Stimulated activated naive CD4-positive, alpha-beta T cell (primary cell): ENCODE results near the gene GKN2.

ENCODE experiments used
- DNase-seq, 6 experiments: peaks; one replicate each; lab custom pipeline; 2025; lab: John Stamatoyannopoulos, UW

GKN2 gene, protein sequence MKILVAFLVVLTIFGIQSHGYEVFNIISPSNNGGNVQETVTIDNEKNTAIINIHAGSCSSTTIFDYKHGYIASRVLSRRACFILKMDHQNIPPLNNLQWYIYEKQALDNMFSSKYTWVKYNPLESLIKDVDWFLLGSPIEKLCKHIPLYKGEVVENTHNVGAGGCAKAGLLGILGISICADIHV

DNA sequence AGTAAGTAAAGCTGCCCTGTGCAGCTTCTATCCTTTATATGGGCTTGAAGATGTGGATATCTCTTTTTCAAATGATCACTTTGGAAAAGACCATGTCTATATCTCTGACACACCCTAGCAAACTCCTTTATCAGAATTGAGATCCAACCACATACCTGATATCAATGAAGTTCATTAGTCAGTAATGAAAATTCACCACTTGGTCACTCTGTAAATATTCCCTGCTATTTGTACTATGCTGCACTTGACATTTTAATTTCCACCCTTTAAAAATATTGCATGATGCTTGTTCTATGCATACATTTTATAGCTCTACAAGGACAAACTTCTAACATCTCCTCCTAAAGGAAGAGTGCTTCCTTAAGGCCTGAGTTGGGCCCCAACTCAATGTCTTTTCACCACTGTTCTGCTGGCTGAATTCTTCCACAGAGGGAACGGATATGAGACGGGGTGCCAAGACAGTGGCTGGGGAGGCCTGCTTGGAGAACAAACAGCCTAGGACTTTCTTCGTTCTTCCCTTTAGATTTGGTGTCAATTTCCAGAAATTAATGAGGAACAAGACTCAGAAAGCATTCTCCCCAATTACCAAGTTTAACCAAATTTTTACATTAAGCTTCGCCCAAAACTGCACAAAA, at the start of gene GKN2:
Gene GKN2, minus strand, starts transcription at position 7 of the 635 bp plus-strand sequence. CDS start 32 bp downstream, outside the sequence.
- no peak for DNase-seq

DNA sequence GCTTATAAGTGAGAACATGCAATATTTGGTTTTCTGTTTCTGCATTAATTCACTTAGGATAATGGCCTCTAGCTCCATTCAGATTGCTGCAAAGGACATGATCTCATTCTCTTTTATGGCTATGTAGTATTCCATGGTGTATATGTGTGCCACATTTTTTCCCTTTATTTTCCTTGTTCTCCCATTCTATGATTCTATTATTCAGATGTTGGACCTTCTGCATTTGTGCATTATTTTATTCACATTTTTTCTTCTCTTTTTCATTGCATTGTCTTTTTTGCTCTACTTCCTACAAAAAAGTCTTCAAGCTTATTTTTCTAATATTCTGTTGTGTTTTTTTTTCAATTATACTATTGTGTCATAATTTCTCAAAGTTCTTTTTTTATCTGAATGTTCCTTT, 49.2 kb upstream of the GKN2 start:
- no peak for DNase-seq

DNA sequence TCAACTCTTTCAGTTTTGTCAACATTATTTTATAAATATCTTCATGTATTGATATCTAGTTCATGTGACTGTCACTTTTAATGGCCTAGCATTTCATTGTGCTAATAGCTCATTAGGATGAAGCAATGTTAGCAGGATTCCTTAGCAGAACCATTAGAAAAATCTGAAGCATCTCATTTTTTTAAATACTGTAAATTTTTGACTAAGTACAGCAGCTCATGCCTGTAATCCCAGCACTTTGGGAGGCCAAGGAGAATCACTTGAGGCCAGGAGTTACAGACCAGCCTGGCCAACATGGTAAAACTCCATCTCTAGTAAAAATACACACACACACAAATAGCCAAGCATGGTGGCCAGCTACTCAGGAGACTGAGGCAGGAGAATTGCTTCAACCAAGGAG, 44.7 kb upstream of the GKN2 start:
- DNase-seq = no peak

DNA sequence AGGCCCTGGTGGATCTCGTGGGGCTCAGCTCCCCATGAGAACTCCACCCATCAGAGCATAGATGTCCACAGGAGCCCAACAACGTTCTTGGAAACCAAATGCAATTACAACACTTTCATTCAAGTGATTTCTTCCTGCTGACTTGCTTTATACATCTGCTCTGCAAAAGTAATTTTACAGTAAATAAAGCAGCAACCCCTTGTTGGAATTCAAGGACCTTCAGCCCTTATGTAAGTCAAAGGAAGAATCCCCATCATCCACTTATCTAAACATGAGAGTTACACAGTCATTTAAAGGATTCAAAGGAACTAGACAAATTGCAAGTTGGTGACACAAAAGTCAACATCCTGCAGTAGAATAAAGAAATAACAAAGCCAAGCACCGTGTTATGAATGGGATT, 43.2 kb upstream of the GKN2 start:
- no peak for DNase-seq

DNA sequence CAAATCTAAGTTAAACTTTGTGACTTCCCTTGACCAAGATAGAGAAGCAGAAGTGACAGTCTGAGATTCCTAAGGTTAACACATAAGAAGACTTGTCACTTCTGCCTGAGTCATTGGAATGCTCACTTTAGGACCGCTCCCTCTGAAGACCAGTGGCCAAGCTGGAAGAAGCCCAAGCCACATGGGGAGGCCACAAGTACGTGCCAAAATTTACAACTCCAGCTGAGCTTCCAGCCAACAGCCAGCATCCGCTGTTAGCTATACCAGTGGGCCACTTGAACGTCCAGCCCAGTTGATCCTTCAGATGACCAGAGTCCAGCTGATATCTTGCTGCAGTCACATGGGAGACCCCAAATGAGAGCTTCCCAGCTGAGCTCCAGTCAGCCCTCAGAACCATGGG, 42.2 kb upstream of the GKN2 start:
- no peak for DNase-seq

DNA sequence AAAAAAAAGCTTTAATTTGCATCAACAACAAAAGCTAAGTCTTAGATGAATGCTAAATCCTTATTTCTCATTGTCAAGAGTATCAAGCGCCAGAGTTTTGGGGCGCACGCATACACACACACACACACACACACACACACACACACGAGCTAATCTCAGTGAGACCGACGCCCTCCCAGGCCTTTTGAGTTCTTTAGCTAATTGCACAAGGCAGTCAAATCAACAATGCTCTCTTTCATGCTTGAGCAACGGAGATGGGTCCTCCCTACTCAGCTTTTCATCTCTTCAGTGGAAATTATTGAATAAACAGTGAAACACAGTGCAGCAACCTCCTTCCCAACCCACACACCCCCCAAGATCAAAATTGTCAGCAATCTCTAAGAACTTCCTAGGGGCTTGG, 41.0 kb upstream of the GKN2 start:
- no peak for DNase-seq

DNA sequence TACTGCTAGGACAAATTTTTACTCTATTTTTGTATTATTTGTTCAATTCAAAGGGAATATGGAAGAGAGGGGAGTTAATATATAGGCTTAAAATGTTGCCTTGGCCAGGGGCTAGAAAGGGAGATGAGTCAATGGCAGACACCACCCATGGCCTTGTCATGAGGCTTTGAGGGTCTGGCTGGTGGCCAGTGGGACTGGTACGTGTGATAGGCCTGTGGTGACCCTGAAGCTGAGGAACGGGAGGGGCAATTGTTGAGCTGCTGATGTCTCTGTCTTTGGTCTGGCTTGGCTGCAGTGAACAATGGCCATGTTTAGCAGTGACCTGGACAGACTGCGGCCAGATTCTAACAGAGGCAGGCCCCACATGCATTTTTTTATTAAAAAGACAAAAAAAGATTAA, 40.2 kb upstream of the GKN2 start:
- no peak for DNase-seq

DNA sequence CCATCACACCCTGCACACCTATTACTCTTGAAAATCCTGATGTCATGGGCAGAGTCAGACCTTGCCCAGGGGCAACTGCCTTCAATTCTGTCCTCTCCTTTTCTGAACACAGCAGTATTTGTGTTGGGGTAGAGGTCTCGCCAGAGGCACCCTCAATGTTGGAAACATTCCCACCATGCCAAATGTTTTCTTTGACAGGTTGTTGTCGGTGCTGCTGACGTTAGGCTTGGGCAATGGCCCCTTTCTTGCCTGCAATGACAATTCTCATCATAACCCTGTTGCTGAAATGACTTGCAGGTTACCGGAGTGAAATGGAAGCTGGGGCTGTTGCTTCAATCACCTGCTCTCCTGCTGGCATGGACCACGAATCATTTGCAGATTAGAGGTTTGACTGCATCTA, 39.6 kb upstream of the GKN2 start:
- no peak for DNase-seq

DNA sequence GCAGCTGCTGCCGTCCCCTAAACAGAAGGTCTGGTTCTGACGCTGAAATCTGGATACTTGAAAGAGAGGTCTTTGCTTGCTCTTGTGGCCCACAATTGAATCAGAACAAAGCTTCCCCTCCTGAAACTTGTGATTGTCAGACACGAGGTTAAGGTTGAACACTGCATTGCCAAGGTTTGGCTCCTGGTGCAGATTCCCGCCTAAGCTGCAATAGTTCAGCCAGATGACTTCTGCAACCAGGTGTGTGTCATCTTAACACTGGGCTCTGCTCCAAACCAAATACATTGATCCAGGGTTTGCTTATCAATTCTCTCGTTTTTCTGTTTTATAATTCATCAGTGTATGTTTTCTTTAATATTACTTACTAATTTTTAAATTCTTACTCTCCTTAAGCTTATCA, 36.3 kb upstream of the GKN2 start:
- no peak for DNase-seq

DNA sequence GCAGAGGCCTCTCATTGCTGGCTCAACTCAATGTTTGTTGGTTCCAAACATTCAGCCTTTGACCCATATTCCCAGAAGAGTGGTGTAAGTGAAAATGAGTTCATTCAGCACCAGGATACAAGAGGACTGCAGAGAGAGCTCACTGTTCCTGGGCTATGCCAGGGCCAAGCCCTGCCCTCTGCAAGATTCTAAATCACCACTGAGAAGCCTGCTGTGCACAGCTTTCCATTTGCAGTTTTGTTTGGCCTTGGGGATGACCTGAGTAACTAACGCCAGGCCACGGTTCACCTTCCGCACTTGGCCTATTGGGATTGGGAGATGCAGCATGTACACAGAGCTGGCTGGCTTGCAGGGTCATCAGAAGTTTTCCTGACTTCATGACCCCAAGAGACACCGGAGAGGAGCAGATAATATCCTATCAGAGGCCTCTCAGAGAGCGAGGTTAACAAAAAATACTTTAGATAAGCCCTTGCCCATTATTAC, 34.4 kb upstream of the GKN2 start:
- DNase-seq = no peak

DNA sequence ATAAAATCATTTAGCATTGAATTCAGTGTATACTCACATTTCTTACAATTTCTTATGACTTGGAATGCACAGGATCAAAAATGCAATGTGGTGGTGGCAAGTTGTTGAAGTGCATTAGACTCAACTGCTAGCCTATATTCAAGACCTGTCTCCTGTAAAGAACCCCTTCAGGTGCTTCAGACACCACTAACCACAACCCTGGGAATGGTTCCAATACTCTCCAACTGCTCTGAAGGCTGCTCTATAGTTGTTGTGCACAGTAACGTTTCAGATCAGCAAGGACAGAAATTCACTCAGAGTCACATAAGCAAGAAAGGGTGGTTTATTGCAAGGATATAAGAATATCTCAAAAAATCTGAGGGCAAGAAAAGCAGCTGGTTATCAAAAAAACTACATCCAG, 28.3 kb upstream of the GKN2 start:
- no peak for DNase-seq

DNA sequence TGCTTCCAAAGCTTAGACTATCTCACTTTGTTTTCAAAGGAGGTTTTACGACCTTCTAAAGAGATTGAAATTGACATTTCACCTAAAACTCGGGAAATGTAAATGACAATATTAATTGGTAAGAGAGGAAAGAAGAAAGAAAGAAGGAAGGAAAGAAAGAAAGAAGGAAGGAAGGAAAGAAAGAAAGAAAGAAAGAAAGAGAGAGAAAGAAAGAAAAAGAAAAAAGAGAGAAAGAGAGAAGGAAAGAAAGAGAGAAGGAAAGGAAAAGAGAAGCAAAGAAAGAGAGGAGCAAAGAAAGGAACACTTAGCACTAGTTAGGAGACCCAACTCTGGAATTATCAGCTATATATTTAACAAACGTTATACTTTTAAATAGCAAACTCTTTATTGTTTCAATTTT, 25.4 kb upstream of the GKN2 start:
- DNase-seq = no peak

DNA sequence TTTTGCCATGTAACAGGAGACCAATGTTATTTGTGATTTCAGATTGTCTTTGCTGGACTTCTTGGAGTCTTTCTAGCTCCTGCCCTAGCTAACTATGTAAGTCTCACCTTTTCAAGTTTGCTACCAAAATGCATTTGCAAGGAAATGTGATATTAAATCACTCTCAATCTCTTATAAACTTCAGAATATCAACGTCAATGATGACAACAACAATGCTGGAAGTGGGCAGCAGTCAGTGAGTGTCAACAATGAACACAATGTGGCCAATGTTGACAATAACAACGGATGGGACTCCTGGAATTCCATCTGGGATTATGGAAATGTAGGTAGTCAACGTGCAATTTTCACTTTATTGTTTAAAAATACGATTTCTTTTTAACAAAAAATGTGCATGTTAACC, 24.8 kb upstream of the GKN2 start:
- no peak for DNase-seq

DNA sequence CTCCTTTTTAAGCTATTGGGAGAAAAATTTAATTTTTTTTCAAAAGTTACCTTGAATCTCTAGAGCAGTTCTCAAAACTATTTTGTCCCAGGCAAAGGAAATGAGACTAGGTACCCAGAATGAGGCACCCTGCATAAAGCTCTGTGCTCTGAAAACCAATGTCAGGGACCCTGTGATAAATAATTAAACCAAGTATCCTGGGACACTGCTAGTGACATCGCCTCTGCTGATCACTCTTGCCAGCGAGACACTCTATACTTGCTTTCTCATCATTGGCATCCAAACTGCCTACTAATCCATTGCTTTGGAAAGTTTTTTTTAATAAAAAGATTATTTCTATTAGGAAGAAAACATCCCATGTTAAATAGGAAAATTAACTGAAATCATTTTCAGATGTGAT, 23.2 kb upstream of the GKN2 start:
- DNase-seq = no peak

DNA sequence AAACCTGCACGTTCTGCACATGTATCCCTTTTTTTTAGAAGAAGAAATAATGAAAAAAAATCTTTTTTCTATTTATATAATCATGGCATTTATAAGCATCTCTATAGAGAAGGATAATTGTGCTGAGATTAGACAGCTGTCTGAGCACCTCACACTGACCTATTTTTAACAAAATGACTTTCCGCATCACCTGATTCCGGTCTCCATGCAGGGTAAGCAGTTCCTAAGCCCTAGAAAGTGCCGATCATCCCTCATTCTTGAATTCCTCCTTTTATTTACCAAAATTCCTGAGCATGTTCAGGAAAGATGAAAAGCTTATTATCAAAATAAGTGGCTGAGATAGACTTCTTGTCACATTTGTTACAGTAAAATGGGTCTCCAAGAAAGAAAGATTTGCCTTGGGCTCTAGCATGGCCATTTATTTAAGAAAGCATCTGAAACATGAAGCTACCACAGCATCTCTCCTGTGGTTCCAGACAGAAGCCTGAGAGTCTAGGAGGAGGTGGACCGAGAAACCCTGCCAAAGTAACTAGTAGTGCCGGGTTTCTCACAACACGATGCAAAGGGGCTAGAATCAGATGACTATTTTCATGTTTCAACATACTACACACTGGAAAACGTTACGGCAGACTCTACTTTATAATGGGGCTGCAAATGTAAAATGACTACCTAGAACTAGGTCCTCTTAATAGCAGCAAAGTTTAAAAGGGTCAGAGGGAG, 22.4 kb upstream of the GKN2 start:
- no peak for DNase-seq

DNA sequence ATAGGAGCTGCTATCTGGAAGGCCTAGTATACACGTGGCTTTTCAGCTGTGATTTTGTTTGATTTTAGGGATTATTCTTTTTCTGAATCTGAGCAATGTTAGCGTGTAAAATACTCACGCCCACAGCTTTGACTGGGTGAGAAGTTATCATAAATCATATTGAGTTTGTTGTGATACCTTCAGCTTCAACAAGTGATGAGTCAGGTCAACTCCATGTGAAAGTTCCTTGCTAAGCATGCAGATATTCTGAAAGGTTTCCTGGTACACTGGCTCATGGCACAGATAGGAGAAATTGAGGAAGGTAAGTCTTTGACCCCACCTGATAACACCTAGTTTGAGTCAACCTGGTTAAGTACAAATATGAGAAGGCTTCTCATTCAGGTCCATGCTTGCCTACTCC, 21.6 kb upstream of the GKN2 start, which contains the start of gene GKN1:
Gene GKN1, plus strand, starts transcription at position 386 of the 400 bp plus-strand sequence. CDS start 42 bp downstream, outside the sequence.
- DNase-seq = no peak

DNA sequence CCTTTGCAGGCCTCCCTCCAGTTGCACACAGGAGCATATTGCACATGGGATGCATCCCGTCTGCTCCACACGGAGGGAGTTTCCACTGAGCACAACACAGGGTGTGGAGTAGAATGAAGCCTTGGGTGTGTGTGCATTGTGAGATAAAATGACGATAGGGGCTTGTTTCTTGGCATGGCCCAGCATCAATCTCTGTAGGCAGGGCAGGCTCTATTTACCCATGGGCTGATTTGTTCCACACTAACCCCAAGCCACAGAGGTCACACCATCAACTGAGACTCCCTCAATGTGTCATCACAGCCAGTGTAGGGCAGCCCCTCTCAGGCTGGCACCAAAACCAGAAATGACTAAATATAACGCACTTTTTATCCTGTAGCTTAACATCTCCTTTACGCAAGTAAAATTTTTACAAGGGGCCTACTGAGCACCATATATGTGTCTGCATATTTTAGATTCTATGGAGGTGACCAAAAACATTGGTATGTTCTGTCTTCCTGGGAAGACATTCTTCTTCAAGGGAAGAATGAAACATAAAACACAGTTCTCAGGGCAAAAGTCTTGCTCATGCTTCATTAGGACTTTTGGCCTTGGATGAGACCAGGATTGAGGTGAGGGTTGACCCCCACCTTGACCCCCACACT, 19.0 kb upstream of the GKN2 start:
- DNase-seq = no peak

DNA sequence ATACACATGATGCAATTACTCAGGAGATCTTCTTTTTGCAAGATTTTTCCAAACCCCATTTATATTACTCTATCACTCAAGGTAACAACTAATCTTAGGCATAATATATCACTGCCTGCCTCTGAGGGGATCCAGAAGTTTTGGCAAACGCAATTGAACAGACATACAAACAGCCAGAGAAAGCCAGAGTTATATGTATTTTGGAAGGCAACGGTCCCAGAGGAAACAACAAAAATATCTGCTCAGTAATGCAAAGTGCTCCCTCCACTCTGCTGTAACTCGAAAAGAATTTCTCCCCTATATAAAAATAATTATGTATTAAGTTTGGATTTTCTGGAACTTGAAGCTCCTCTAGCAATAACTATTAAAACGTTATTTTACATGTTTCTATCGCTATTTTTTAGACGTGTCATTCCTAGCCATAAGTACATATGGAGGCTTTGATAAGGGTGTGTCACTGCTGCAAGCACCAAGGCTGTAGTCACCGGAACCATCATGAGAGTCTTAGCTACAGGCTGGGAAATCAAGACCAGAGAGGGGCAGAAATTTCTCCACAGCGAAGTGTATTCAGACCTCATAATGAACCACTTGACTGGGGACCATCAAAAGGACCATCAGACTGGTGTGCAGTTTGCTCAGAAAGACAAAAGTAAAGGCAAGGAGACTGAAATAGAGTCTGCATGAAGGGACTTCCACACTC, 18.0 kb upstream of the GKN2 start:
- DNase-seq = no peak

DNA sequence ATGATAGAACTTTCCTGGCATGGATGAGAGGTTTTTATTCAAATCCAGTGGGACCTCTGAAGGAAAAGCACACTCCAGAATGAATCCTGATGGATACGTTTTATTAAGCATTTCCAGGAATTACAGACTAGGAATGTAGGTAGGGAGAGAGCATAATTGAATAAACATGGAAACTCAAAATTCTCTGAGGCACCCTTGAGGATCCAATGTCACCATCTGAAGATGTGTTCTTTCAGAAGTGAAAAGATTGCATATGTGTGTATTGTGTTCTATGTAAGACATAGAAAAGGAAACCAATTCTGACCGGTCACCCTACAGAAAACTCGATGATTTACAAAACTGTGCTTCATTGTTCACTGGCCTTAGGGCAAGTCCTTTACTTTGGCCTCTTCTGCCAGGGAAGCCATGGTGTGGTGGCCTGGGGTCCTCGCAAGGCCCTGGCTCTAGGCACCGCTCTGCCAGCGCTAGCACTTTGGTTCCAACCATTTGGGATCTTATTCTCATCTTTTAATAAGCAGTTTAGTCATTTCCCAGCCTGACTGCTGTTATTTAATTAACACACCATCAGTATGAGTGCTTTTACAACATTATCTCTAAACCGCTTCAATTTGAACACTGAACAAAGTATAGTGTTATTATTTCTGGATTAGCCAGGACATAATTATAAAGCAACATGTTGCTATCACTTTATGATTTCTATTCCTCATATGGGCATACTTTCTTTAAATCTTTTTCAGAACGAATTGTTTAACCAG, 17.2 kb upstream of the GKN2 start:
- no peak for DNase-seq

DNA sequence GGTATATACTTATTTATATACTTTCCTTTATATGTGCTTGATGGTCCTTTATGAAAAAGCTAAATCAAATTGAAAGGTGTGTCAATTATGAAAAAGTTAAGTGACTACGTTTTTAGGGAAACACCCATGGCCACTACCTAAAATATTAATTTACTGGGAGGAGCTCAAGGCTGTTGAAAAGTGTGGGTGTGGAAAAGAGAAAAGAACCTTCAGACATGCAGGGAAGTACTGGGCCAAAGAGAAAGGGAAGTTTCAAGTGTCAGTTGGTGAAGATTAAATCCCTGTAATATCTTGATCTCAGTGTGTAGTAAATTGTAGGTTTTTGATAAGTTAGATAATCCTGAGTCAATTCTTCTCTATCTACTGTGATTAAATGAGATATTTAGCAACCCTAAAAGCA, 15.5 kb upstream of the GKN2 start:
- DNase-seq = no peak

DNA sequence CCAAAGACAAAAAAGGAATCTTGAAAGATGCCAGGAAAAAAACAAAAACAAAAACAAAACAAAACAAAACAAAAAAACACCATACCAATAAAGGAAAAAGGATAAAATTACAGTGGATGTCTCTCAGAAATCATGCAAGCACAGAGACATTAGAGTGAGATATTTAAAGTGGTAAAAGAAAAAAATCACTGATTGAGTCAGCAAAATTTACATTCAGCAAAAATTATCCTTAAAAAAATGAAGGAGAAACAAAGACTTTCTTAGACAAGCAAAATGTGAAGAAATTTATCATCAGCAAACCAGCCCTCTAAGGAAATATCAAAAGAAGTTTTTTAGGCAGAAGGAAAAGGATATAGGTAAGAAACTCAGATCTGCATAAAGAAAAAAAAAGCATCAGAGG, 11.6 kb upstream of the GKN2 start:
- no peak for DNase-seq

DNA sequence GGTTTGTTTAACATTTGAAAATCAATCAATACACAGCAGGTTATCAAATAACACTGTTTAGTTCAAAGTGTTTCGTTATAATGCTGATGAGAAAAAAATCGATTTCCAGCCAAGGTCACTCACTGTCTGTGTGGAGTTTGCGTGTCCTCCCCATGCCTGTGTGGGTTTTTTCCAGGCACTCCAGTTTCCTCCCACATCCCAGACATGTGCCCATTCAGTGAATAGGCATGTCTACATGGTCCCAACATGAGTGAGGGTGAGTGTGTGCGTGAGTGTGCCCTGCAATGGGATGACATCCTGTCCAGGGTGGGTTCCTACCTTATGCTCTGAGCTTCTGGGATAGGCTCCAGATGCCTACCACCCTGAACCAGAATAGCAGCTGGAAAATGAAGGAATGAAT, 8.7 kb upstream of the GKN2 start:
- DNase-seq = no peak
